NCI-H1930 (cell line): ENCODE results near the gene TPSG1.

Source experiments
- DNase-seq, 2 experiments: peaks; one replicate each; lab custom pipeline; 2025; lab: John Stamatoyannopoulos, UW

The TPSG1 gene

DNA sequence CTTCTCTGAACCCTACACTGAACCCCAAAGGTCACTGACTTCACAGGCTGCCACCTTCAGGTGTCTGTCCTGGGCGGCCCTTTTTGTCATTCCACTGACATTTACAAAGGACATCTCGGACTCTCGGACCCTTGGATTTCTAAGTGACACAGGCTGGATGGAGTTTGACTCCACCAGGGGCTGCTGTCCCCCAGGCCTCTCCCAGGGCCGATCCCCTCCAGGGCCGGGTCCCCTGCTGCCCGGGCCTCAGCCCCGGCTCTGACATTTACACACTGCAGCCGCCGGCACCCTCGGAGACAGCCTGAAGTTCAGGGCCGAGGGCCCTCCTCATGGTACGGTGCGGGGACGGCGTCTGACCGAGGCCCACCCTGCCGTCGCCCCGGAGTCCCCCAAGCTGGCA is 48.0 kb downstream of the TPSG1 start:
- no peak for DNase-seq

GRCh38 chr16:1176280-1176897 is 48.7 kb downstream of the TPSG1 start:
- no peak for DNase-seq

- no peak for DNase-seq
These were observed 49.3 kb downstream of the TPSG1 start for GRCh38 chr16:1175566-1176279.

- DNase-seq: no peak
These were observed 50.4 kb downstream of the TPSG1 start for GRCh38 chr16:1174477-1175357.

DNA sequence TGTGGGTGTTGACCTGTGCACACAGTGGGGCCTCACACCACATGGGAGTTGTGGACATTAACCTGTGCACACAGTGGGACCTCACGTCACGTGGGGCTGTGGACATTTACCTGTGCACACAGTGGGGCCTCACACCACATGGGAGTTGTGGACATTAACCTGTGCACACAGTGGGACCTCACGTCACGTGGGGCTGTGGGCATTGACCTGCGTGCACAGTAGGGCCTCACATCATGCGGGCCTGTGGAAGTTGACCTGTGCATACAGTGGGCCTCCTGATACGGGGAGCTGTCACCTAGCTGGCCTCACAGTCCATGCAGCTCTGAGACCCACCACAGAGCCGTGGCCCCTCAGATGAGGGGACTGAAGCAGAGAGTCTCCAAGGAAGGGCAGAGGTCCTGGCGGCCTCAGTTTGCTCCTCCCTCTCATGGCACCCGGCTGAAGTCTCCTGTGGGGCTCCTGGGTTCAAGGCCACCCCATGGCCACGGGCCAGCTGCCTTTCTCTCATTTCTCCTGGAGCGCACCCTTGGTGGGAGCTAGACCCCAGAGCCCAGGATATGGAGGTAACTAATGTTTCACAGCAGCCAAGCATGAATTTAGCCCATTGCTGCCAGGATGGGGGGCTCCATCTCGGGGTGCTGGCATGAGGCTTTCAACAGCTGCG is 51.1 kb downstream of the TPSG1 start:
- no peak for DNase-seq

DNA sequence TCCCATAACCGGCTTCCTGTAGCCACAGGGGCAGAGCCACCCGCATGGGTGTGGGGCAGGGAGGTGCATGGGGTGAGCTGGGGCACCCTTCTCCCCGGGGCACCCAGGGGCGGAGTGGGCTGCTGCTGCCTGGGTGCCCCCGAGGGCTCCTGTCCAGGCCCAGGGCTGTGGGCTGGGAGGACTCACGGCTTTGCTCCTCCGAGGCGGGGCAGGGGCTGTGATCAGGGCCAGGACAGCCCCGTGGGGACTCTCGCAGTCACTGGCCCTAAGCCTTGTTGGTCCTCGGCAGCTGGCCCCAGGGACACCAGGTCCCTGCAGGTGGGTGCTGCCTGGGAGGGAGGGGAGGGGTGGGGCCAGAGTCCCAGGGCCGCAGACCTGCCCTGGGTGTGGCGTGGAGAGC is 52.4 kb downstream of the TPSG1 start:
- no peak for DNase-seq

DNA sequence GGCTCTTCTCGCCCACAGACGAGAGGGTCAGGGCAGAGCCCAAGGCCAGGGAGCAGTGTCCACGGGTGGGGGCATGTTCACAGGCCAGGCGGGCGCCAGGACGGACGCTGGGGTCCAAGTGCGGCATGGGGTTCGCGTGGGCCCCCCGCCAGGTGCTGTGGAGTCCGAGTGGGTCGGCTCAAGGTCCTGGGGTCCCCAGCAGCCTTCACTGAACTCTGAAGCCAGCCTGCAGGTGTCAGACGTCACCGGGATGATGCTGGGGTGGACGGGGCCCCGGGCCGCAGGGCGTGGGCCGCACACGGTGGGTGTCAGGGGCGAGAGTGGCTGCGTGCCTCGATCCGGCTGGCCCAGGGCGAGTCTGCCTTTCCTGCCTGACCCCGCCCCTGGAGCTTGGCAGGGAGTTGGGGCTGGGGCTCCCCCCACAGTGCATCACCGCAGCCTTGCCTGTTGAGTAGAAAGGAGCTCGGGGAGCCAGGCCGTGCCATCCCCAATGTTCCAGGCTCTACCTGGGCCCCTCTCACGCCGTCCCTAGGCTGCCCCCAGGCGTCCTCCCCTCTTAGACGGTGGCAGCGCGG is 53.1 kb downstream of the TPSG1 start:
- DNase-seq: no peak
